HFF-Myc (cell line): Measurements from ENCODE around the gene USO1.

Experiments used
- DNase-seq: peaks from one replicate; pipeline ENCODE4 v3.0.0-alpha.2; 2011; ENCODE audit warnings: low read depth; ENCODE audit errors: extremely low read depth
- H3K4me3 ChIP-seq: replicated peaks from 2 replicates; pipeline ENCODE4 v1.5.1; 2011; ENCODE audit warnings: low read depth, mild to moderate bottlenecking, control low read depth, low read length
- TF ChIP-seq, protein P1 (sequence below): IDR thresholded peaks from 2 replicates; pipeline ENCODE4 v1.5.1; 2012; ENCODE audit warnings: mild to moderate bottlenecking, low read depth, low read length, control low read depth; ENCODE audit errors: missing control alignments

Gene USO1

DNA sequence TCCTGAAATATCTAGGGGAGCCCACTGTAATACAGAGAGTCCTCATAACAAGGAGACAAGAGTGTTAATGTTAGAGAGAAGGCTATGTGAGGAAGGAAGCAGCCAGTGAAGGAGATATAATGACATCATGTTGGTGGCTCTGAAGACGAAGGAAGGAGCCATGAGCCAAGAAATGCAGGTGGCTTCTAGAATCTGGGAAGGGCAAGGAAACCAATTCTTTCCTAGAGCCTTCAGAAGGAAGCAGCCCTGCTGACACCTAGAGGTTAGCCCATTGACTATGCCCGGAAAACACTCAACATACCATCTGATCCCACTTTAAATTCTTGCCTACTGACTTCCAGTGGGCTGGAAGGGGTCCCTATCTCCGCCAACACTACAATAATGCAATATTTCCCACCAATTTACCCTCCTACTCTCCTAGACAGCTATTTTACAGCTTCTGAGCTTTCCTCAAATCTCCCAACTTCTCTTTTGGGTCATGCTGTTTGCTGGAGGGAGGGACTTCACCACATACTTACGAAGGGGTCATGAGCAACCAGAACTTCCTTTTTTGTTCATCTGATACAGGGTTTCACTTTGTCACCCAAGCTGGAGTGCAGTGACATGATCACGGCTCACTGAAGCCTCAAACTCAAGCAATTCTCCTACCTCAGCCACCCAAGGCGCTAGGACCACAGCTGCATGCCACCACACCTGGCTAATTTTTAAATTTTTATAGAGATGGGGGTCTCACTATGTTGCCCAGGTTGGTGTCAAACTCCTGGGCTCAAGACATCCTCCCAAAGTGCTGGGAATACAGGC is 26.0 kb upstream of the USO1 start:
- no peak for DNase-seq
- no peak overlapping the region for H3K4me3 ChIP-seq
- TF ChIP-seq, protein P1, sequence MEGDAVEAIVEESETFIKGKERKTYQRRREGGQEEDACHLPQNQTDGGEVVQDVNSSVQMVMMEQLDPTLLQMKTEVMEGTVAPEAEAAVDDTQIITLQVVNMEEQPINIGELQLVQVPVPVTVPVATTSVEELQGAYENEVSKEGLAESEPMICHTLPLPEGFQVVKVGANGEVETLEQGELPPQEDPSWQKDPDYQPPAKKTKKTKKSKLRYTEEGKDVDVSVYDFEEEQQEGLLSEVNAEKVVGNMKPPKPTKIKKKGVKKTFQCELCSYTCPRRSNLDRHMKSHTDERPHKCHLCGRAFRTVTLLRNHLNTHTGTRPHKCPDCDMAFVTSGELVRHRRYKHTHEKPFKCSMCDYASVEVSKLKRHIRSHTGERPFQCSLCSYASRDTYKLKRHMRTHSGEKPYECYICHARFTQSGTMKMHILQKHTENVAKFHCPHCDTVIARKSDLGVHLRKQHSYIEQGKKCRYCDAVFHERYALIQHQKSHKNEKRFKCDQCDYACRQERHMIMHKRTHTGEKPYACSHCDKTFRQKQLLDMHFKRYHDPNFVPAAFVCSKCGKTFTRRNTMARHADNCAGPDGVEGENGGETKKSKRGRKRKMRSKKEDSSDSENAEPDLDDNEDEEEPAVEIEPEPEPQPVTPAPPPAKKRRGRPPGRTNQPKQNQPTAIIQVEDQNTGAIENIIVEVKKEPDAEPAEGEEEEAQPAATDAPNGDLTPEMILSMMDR, result no peak

DNA sequence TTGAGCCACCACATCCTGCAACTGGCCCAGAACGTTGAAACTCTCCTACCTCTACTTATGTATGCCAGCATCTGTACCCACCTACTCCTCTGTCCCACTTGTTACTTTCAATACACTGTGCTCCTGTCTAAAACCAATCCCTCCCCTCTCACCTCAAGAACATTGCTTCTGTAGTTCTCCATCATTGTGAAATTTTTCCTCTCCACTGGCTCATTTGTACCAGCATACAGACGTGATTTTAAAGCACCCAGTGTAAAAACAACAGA is 25.5 kb upstream of the USO1 start:
- no peak for DNase-seq
- TF ChIP-seq, protein P1, result no peak
- H3K4me3 ChIP-seq, result no peak overlapping the region

DNA sequence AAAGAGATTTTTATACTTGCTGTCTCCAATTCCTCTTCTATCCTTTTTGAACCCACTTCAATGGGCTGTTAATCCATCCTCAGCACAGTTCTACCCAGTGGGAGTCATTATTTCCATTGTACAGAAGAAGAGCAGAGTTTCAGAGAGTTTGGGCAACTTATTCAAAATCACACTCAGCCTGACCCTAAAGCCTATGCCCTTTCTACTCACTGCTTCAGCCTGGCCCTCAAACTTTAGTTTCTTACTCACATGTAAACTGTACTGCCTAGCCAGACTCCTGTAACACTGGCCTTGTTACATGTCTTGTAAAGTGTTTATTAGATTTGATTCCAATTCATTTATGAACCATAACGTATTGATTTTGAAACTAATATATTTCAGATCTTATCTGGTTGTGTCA is 25.1 kb upstream of the USO1 start:
- TF ChIP-seq, protein P1, result no peak
- H3K4me3 ChIP-seq, result no peak overlapping the region
- DNase-seq, result no peak

DNA sequence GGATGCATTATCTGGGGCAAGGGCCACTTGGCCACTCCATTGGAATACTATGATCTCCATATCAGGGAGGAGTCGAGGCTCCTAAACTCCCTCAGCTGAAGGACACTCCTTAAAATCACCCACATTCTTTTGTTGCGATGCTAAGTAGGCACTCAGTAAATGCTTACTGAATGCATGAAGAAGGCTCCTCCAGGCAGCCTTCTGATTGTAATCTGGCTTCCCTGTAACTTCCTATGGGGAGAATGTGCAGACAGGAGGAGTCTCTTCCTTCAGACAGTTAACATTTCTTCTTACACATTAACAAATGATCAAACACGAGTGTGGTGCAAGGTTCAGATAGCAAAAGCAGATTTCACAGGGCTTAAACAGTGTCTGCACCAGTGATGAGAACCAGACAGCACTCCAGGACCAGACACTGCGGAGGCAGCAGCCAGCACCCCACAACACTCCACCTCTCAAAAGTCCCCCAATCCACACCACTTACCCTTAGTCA is 21.4 kb upstream of the USO1 start:
- DNase-seq, result no peak
- TF ChIP-seq, protein P1, result no peak
- H3K4me3 ChIP-seq, result no peak overlapping the region

DNA sequence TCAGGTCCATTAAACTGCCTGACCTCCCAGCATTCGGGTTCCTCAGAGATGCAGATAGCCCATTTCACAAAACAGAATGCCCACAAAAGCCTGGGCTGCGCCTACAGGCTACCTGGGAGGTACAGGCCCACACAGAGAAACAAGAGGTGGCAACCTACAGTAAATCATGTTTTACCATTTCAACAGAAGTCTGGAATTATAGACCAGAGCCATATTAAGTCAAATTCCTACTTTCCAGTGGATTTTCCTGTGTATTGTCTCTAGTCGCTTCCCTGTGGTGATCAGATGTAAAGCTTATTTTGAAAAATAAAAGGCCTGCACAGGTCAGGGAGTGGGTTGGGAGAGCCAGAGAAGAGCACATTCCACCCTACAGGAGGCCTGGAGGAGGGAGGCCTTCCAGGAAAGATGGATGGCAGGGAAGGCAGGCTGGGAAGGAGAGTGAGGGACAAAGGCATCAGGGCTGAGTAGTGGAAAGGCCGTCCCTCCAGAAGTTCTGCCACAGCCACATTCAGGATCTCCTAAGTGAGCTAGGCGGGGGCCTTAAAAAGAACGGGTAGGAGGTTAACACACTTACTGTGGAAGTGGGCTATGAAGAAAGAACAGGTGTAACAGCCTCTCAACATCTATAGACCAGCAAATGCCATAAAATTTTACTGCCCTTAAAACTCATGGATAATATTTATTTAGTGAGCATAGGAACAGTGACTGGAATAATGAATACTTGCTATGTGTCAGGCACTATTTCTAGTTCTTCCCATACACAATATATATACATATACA is 19.0 kb upstream of the USO1 start:
- no peak for DNase-seq
- TF ChIP-seq, protein P1, result no peak
- no peak overlapping the region for H3K4me3 ChIP-seq

DNA sequence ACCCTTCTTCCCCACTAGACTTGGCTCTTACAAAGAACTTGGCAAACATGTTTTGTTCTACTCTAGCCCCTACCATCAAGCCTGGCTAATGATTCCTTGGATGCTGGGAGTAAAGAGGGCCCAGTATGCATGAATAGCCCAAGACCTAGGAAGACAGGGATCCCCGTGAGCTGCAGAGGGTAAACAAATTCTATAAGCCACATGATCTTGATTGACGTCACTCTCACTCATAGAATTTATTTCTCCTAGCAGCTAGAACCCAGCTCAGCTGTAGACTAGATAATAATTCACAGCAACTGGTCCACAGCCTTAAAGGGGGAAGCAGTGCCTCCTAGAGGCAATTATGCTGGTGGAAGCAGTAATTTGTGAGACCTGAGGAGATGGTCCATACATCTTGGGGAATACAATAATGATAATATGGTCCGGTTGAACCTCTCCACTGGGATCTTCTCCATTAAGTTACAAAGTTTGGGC is 16.1 kb upstream of the USO1 start:
- no peak for DNase-seq
- TF ChIP-seq, protein P1, result peak; percentile 25
- H3K4me3 ChIP-seq, result no peak overlapping the region
